HG03558 (cell line): ENCODE data around the gene GPATCH3.
"Not testable (repeated sequence)": the region's sequence is repeated elsewhere in the genome, so short reads cannot be mapped to it uniquely, and the experiment has no call there.

Experiments
- ATAC-seq: cut with Tn5 transposase; IDR thresholded peaks from one replicate; pipeline ENCODE4 v1.9.1; 2021; ENCODE audit warnings: moderate number of reproducible peaks; ENCODE audit not compliant: unreplicated experiment; ENCODE audit errors: extremely low read depth

GPATCH3 gene

DNA sequence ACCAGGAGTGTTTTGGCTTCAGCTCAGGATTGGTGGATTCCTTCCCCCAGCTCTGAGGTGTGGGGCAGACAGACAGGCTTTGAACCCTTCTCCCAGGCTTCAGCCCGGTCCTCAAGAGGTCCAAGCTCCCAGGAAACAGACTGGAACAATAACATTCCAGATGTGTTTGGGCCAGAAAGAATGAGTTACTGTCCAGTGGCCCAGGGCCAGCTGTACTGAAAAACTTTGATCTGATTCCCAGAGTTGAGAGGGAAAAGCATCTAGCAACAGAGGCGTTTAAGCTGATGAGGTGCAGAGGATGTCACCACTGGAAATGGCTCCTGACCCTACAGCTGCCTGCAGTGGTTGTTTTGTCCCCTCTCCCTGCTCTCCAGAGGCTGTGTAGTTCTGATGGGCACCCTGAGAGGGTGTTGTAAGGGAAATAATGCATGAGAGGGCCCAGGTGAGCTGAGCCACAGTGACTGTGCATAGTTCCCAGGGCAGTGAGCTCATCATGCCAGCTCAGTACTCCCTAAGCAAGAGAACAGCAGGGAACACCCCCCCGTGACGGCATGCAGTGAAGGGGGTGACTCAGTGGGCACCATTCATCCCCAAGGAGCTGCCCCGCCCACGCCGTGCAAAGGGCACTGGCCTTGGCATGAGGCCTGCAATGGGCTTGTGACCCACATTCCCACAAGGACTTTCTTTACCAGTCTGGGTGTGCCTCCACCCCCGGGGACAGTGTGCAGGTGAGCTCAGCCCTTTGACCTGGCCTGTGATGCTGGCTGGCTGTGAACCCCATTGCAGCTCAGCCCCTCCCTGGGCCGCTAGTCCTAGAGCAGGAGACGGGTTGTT is 51.1 kb downstream of the GPATCH3 start:
- no peak for ATAC-seq

DNA sequence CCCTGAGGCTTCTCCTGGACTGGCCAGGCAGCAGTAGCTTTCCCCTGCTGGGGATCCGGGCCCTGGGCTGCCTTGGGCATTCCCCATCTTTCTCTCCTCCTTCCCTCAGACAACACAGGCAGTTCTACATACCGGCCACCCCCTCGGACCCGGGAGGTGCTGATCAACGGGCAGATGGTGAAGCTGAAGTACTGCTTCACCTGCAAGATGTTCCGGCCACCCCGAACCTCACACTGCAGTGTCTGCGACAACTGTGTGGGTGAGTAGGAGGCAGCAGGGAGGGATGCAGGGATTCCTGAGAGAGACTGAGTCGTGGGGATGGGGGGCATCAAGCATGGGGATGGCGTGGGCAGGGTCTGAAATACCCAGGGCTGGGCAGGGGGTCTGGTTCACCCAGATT is 51.8 kb downstream of the GPATCH3 start:
- no peak for ATAC-seq

DNA sequence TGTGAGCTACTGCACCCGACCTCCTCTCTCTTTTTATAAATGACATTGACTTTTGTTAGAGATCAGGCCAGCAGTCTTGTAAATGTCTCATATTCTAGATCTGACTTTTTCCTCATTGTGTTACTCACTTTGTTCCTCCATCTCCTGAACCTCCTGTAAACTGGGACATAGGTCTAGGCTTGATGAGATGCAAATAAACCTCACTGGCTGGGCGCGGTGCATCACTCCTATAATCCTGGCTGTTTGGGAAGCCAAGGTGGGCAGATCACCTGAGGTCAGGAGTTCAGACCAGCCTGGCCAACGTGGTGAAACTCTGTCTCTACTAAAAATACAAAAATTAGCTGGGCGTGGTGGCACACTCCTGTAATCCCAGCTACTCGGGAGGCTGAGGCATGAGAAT is 52.4 kb downstream of the GPATCH3 start:
- ATAC-seq, result not testable (repeated sequence)

DNA sequence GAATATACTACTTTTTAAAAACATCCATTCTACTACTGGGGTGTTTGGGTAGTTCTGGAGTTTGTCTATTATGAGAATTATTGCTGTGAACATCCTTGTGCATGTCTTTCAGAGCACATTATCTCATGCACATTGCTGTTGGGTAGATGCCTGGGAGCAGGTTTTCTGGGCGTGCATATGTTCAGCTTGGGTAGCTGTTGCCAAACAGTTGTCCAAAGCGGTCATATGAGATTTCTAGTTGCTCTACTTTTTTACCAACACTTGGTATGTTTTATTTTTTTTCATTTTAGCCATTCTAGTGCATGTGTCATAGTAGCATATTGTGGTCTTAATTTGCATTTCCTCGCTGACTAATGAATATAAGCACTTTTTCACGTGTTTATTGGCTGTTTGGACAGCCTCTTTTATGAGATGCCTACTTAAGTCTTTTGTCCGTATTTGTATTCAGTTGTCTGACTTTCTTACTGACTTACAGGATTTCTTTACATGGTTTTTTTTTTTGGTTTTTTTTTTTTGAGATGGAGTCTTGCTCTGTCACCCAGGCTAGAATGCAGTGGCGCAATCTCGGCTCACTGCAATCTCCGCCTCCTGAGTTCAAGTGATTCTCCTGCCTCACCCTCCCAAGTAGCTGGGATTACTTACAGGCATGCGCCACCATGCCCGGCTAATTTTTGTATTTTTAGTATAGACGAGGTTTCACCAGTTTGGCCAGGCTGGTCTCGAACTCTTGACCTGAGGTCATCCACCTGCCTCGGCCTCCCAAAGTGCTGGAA is 55.7 kb downstream of the GPATCH3 start:
- ATAC-seq, result no peak
